HG03469 (cell line): ENCODE data around the gene NFIA.

Experiments used
- ATAC-seq: cut with Tn5 transposase; IDR thresholded peaks from one replicate; pipeline ENCODE4 v1.9.1; 2021; ENCODE audit warnings: mild to moderate bottlenecking, moderate library complexity, moderate number of reproducible peaks; ENCODE audit not compliant: unreplicated experiment

The NFIA gene

DNA sequence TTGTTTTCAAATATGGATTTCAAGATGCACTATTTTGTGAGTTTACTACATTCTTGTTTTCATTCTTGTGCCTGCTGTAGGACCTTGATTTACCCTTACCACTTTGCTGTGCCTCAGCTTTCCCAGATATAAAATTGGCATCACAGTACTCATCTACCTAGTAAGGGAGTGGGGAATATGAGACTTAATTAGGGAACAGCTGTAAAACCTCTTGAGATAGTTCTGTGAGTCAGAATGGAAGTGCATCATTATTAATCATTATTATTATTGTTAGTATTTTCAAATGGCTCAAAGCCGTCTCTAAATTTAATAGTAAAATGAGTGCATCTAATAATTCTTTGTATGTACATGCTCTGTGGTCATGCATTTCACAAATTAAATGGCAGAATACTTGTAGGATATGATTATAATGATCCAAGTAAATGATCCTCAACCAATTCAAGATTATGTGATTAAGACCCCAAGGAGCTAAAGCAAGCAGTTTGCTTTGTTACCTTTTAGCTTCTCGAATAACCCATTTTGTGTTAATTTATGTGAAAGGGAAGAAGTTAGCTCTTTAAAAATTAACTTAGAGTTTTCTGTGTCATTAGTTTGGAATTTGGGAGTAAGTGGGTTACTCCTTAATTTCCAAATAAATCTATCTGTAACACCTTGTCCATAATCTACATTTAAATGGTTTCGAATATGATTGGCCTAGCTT, 155.4 kb downstream of the NFIA start:
- no peak for ATAC-seq

DNA sequence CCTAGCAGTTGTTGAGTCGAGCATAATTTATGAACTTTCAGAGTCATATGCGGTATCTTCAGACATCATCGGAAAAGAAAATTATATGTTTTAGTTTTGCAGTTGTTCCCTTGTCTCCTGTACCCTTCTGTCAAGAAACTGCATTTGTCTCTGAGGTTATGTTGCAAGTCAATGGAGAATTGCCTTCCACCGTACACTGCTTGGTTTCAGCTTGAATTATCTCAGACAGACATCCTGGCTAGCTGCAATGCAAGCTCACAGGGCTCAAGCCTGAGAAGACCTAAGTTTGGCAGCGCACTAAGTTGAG, 156.0 kb downstream of the NFIA start:
- ATAC-seq, result no peak

DNA sequence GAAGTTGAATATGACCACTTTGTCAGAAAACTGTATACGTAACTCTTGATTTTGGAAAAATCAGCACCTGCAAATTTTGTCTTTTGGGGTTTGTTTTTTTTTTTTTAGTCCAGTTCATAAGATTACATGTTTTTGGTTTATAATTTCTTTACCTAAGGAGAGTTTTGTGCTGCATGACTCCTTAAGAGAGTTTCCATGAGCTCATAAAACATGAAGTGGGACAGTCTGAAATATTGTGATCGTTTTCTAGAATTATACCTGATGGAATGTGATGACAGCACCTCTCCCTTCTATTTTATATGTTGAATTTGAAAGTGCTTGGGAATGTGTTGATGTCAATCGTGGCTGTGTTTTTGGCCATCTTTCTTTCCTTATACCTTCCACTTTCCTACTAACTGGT, 158.5 kb downstream of the NFIA start:
- no peak for ATAC-seq

DNA sequence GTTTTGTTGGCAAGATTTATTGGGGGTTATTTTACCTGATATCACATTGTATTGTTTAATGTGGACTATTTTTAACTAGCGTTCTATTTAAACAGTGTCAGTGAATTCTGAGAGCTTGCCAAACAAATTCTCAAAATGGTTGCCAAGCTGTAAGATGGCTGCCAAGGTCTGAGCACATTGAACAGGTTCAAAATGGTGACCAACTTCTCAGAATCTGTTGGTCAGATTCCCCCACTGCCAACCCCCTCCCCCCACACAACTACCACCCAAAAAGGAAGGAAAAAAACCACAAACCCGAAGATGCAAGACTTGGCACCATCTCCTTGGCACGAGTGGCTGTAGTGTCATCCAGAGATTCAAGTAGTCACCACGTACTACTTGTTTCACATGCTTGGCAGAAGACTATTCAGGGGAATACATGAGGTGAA, 159.1 kb downstream of the NFIA start:
- ATAC-seq, result no peak

DNA sequence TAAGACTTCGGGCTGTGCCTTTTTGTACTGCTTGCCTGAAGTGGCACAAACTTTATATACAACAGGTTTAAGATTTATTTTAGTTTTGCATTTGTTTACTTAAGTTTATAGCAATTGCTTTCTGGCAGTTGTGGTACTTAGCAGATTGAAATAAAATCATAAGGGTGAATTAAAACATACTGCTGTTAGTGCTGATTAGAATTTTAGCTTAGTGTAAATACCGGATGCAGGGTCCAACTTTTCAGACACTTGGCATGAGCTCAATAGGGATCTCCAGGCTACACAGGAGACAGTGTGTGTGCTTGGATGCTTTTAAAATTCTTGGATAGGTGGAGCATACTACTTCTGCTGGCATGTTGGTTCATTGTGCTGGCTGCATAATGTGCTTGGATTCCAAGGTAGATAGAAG, 159.6 kb downstream of the NFIA start:
- no peak for ATAC-seq

DNA sequence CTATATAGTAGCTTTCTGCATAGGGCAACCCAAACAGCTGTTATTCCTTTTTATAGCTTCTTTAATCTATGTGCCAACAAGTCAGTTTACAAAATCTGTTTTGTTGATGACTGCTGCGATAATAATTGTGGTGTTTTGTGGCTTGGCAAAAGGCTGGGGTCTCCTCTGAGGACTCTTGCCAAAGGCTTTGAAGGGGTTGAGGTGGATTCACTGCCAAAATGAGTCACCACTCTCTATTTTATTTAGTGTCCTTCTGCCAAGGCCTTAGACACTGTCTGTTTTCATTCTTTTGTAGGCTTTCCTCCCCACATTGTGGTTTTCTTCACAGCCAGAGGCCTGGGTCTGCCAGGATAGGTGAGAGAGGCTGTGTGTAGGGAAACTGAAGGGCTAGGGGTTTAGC, 161.8 kb downstream of the NFIA start:
- ATAC-seq, result no peak

DNA sequence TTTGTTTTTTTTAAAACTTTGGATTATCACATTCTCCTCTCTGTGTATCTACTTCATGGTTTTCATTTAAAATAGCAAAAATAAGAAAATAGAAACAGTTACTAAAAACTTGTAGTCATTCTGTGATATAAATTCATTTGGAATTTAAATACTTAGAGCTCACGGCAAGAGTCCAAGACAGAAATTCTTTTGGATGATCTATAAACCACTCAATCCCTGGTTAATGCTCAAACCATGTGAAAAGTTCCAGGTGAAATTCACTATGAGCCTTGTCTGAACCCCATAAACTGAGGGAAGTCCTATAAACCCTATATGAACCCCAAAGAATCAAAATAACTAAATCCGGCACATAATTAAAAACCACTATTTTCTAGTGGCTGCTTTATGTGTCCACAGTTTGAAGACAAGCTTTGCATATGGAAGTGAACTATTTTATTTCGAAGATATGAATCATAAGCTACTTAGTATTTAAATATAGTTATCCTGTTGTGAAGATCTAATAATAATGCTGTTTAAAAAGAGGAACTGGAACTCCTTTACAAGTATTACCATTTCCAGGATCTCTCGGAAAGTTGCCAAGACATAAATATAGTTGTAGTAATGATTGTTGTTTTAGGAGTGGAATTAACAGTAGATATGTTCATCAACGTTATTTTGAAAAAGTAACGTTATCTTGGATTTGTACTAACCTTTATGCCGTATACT, 163.5 kb downstream of the NFIA start:
- no peak for ATAC-seq

DNA sequence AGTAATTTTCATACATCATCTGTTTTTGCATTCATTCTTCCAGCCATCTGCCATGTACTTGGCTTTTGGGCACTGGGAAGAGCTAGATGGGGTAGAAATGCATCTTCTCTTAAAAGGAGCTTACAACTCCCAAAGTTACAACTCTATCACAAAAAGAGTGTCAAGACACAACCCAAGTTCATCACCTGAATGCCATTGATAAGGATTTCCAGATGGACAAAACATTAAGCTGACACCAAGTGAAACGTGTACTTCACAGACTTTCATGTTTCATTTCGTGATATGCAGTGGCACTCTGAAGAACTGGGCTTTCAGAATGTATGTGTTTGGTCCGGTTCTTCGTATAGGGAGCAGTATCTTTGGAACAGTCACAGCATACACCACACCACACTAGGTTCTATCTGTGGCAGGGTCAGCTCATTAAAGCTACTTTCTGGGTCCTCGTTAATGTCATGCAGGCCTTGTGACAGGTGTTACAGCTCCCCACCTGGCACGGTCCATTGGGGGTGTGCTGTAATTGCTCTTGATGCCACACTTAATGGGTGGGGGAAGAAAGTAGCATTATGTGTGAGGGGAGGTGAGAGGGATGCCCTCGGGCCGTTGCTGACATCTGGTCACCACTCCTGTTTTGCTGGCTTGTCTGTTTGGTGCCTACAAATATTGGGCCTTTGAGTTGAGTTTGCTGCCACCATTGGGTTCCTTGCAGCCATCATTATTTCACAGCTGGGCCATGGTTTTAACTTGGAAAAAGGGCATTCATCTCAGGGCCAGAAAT, 164.9 kb downstream of the NFIA start:
- no peak for ATAC-seq

DNA sequence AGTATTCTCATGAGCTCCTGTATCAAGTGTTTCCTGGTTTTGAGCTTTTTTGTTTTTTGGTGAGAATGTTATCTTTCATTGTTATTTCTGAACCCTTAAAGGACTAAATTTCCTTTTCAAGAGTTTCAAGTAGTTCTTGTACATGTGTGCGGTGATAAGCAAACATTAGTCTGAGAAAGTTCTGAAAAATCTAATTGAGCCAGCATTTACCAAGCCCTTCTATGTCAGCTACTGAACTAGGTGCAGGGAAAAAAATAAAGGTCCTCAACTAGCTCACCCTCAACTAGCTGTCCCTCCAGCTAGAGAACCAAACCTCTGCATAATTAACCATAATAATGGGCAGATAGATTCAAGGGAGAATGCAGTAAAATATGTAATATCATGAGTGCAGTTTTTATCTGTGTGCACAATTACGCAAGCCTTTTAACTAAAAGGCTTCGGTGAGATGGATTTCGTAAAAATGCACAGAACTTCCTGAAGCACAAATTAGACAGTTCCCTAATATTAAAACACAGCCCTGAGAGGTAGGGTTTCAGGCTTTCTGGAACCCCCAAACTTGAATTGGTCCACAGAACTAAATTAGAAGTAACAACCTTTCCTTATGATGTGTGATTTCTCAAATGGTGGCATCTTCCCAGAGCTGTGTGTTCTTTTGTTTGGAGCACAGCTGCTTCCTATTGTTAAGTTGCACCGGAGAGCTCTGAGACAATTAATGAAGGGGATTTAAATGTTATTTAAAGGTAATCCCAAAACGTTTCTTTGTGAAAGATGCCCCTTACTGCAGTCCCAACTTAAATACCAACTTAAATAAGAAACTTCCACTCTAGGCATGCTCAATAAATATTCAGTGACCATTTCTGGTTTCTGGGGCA, 165.8 kb downstream of the NFIA start:
- ATAC-seq, result no peak

DNA sequence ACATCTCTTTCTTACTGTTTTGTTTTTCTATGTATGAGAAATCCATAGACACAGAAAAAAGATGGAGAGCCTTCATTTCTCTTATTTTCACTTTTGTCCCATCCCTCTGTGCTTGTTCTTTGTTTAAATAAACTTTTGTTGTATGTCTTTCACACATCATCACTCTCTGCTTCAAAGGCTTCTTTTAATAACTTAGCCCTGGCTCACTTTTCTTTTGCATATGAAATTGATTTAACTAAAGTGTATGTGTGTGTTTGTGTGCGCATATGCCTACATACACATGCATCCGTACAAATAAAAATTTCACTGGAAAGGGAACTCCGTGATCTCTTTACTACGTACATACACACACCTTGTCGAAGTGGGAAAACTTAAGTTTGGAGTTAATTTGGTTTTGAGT, 168.6 kb downstream of the NFIA start:
- ATAC-seq, result no peak

DNA sequence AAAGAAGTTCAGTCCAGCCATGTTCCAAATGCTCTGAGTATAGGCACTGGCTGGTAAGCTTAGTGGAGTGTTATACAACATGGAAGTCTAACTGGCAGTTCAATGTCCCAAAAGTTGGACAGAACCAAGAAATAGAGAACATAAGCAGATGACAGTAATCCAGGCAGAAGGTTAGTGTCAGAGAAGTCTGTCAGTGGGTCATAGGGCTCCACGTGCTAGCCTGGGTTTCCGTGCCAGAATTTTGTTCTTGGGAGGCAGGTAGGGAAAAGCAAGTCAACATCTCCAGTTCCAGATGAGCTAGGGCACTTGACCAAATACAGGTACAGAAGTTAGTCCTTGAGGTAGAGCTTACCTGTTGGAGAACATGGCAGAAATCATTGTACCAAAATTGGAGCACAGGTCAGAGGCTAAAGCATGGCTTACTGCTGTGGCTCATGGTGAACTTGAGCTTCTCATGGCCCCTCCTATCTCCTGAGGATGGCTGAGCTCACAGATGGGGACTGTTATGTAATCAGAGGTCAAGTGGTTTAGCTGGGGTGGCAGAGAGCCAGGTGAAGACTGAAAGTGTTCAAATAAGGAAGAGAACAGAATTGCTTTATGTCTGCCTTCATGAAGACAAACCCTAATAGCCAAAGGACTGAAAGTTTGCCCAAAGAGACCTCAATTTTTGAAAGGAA, 170.8 kb downstream of the NFIA start:
- ATAC-seq, result no peak

DNA sequence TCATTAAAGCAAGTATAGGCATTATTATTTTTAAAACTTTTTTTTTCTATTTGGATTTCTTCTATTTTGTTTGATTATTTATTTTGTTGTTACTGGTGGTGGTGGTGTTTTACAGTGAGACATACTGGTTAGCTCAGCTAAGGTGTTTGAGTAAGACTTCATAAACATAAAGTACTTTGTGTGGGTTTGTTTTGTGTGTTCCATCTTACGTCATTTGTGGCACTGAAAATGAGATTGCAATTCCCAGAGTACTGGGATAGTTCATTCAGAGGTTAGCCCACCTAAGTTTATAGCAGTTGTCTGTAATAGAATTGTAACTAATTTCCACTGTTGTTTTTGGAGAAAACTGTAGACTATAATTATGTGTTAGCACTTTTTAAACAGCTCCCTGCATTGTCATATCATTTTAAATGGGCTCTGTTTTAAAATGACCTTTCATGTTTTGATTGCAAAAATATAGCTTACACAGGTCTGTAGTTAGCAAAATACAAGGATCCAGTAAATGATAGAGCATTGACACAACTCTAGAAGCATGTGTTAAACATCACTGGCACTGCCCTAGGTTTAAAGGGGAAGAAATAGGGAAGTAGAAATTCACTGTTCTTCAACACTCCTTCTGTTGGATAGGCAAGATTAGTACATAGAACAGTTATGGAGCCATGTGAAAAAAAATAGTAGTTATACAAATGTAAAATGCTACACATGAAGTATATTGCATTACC, 171.7 kb downstream of the NFIA start:
- no peak for ATAC-seq

DNA sequence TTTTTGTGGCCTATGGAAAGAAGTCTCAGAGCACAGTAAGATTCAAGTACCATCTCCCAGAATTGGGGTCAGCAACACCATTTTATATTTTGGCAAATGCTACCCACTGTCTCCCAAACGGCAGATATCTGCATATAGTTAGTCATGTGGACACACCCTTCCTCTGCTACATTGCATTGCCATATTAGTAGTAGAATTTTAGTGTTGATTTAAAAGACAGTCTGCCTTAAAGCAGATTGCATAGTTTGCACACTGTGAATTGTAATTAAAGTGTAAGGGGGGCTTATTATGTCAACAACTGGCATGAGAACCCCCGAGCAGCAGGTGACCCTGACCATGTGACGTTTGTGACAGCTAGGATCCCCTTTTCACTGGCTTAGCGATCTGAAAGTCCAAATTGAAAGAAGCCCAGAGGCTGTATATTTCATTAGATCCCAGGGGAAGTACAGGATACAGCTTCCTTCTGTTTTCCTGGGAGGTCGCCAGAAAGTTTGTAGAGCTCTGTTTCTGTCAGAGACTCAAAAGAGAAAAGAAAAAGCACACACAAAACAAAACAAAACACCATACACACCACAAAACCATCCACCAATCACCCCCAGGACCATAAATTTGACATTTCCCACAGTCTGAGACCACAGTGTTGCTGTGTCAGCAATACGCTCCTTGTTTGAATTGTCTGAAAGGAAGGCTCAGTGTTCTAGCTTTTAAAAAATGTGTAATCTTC, 172.4 kb downstream of the NFIA start:
- no peak for ATAC-seq

DNA sequence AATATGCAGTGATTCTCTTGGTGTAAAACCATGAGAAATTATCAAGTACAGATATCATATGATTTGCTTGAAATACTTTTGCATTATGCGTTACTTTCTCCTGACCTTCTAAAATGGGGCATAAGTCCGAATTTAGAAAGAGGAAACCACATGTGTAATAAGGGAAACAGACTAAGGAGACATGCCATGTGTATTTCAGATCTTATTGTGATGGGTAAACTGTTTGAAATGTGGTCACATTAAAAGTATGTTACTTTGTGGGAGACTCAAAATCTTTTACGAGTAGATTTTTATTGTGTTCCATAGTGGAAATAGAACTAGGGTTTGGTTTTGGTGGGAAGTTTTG, 173.0 kb downstream of the NFIA start:
- no peak for ATAC-seq

DNA sequence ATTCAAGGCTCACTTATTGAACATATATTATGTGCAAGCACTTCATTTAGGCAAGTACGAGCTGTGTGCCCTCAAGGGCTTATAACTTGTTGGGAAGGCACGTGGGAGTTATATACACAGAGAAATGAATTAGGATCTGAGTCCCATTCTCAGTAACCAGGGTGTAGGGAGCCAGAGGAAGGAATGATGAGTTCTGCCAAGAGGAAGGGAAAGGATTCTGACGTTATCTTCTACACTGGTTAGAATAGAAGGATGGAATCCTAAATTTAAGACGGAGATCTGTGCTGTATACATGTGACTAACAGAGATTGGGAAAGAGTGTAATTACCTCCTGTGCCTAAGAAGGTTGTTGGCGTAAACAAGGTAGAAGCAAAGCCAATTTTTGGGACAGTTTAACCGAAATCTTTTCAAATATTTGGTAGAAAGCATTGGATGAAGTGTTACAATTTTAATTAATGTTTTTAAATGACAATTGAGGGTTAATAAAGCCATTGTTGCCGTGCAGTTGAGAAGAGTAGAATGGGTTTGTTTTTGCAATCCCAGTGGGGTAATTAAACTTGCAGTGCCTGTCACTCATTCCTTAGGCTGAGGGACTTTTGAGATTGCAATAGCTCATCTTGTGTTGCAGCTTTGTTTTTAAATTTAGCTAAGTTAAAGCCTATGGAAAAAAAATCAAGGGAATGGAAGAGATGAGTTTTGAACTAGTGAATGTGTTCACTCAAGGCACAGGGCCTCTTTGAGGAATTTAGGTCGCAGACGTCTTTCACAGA, 177.2 kb downstream of the NFIA start:
- no peak for ATAC-seq

DNA sequence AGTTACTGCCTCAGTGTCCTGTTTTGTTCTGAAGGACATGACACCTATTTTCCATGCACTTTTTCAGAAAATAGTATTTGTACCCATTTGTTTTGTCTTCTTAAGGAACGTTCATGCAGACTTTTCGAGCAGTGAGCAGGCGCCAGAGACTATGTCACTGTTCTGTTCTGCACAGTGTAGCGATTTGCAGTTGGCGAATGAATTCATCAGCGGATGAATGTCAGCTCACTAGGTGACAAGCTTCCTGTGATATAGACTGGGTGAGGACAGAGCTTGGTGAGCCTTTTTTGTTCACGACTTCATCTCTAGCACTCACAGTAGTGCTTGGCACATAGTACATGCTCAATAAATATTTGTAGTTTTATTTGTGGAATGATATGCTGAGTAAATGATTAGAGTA, 177.8 kb downstream of the NFIA start:
- ATAC-seq, result no peak

DNA sequence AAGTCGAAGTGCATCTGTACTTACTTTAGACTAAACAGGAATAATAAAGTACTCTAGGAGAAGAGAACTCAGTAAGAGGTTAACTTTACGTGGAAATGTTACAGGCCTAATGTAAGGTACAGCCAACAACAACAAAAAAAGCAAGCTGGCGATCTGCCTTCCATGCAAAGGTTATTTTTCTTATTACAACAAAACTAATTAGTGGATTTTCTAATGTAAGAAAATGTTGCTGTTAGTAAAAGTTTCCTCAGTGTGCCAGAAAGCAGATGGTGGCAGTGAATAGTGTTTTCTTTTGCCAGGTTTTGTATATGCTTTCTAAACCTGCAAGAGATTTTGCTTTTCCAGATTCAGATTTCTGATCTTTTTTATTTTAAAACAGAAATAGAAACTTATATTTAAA, 179.2 kb downstream of the NFIA start:
- ATAC-seq, result no peak

DNA sequence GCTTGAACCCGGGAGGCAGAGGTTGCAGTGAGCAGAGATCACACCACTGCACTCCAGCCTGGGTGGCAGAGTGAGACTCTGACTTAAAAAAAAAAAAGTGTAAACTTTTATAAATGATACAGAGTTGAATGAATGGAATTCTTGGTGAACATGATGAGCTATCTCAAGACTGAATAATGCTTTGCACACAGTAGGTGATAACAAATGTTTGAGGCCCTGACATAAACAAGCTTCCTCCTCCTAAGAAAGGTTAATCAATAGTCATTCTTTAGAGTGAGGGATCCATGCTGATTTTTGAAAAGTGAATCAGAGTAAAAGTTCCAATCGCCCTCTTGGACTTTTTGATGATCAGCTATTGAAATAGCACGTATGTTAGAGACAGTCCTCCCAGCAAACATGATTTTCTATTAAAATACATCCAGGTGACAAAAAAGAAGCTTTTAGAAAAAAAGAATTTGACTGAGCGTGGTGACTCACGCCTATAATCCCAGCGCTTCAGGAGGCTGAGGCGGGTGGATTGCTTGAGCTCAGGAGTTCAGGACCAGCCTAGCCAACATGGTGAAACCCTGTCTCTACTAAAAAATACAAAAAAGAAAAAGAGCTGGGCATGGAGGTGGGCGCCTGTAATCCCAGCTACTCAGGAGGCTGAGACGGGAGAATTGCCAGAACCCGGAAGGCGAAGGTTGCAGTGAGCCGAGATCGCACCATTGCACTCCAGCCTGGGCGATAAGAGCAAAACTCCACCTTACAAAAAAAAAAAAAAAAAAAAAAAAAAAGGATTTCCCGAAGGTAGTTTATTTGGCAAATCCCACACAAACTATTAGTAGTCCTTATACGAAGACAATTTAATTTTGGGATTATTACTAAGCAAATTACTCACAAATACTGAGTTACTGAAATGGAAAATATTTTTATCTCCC, 181.8 kb downstream of the NFIA start:
- ATAC-seq, result no peak
